Stimulated activated CD8-positive, alpha-beta memory T cell treated with anti-CD3 and anti-CD28 coated beads, Interleukin-12 subunit alpha, Interleukin-12 subunit beta, amount 100 ng/mL, for 24 hours (primary cell): ENCODE results near the gene CMBL.

Experiments used
- DNase-seq: peaks from one replicate; pipeline ENCODE4 v3.0.0-alpha.2; 2020; ENCODE audit errors: extremely low read depth

Gene CMBL

GRCh38 chr5:10310066-10310779 lies 2.5 kb upstream of the CMBL start:
- no peak for DNase-seq

GRCh38 chr5:10308844-10309243 lies 1.1 kb upstream of the CMBL start:
- no peak for DNase-seq

GRCh38 chr5:10306806-10307205 lies 896 bp downstream of the CMBL start:
- DNase-seq = no peak

GRCh38 chr5:10306114-10306513 lies 1.6 kb downstream of the CMBL start:
- DNase-seq = no peak

GRCh38 chr5:10304932-10305331 lies 2.8 kb downstream of the CMBL start:
- no peak for DNase-seq

- no peak for DNase-seq
These were observed 4.0 kb downstream of the CMBL start for GRCh38 chr5:10303699-10304170.

GRCh38 chr5:10303201-10303600 lies 4.5 kb downstream of the CMBL start:
- DNase-seq = no peak

- DNase-seq = no peak
These were observed 5.7 kb downstream of the CMBL start for GRCh38 chr5:10301842-10302610.

- DNase-seq = no peak
These were observed 6.4 kb downstream of the CMBL start for GRCh38 chr5:10301266-10301665.

- no peak for DNase-seq
These were observed 7.5 kb downstream of the CMBL start for GRCh38 chr5:10300246-10300645.

- no peak for DNase-seq
These were observed 10.0 kb downstream of the CMBL start for GRCh38 chr5:10297646-10298204.

GRCh38 chr5:10295619-10296326 lies 11.9 kb downstream of the CMBL start:
- DNase-seq = no peak

- DNase-seq = no peak
These were observed 13.6 kb downstream of the CMBL start for GRCh38 chr5:10293907-10294662.

- no peak for DNase-seq
These were observed 15.9 kb downstream of the CMBL start for GRCh38 chr5:10291692-10292339.

GRCh38 chr5:10290438-10290837 lies 17.3 kb downstream of the CMBL start:
- DNase-seq = no peak

- no peak for DNase-seq
These were observed 17.7 kb downstream of the CMBL start for GRCh38 chr5:10289991-10290390.

GRCh38 chr5:10289353-10289752 lies 18.3 kb downstream of the CMBL start:
- DNase-seq = no peak

GRCh38 chr5:10288592-10289219 lies 19.0 kb downstream of the CMBL start:
- no peak for DNase-seq

GRCh38 chr5:10286862-10287227 lies 20.9 kb downstream of the CMBL start:
- no peak for DNase-seq

GRCh38 chr5:10286162-10286861 lies 21.4 kb downstream of the CMBL start:
- no peak for DNase-seq
